Measurements from ENCODE around the gene DEPDC5. TPM values are rescaled to one million over a fixed set of nuclear protein-coding genes. Genes with fewer than 3 reads are reported as not detected.

DEPDC5 gene
- total RNA-seq, 2 donors from 2014 or later = 31.9 to 43.2 TPM

DNA sequence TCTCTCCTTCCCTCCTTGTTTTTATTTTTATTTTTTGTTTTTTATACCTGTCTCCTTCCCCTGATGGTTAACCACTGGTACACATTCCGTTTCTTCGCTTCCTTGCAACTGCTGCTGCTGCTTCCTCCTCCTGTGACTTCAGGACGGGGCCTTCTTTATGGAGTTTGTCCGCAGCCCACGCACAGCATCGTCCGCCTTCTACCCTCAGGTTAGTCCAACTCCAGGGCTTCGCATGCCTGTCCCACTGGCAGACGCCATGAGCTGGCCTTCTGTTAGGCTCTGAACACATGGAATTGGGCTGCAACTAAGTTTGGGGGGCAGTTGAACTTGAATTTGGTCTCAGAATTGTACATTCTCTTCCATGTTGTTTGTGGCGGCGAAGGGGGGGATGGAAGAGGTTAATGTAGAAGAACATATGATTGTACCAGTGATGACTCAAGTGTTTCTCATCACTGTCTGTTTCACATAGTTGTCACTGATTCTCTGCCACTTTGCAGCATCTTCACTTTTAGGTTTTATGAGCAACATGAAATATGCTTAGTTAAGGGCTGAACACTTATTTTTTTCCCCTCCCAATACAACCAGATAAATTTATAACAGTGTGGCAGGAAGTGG, 107.5 kb downstream of the DEPDC5 start:
- no peak overlapping the region for H3K27ac Mint-ChIP-seq
- no peak overlapping the region for H3K4me3 Mint-ChIP-seq

DNA sequence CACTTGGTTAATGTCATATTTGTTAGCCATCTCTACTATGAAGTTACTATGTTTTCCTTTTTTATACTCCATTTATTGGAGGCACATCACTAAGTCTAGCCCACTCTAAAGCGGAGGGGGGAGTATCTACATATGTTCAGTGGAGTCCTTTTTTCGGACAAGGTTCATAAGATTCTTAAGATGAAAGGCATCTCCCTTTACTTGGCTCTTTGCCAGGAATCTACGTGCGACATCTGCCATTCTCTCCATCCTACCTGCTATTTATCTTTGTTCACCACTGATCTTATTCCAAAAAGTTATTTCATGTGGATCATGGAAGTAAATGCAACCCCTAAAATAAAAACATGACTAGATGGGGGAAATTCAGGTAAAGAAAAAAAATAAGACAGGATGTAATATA, 113.1 kb downstream of the DEPDC5 start:
- Histone ChIP-seq H3K9me3 (ENCODE audit: control insufficient read depth, low read length) (no peaks in the 10 kb centered on the region), H3K27ac (ENCODE audit: low read depth, low read length) (no peak overlapping the region), H3K9ac (ENCODE audit: extremely low read depth, low read length, poor library complexity, severe bottlenecking) (no peak overlapping the region), H3K36me3 (ENCODE audit: control insufficient read depth, insufficient read depth, low read length) (peaks cover 11% of the 10 kb centered on the region), H3K27me3 (ENCODE audit: control insufficient read depth, insufficient read depth, low read length, poor library complexity, severe bottlenecking) (no peaks in the 10 kb centered on the region), H3K4me1 (ENCODE audit: control insufficient read depth, insufficient read depth, low read length) (no peaks in the 10 kb centered on the region), H3K4me3 (ENCODE audit: low read length) (no peak overlapping the region)
- Mint-ChIP-seq H3K27me3 (ENCODE audit: insufficient read depth) (no peaks in the 10 kb centered on the region), H3K4me3 (no peak overlapping the region), H3K27ac (no peak overlapping the region), H3K9me3 (no peaks in the 10 kb centered on the region), H3K36me3 (ENCODE audit: low read depth) (peaks cover 29% of the 10 kb centered on the region), H3K4me1 (no peaks in the 10 kb centered on the region)
- WGBS, 2 experiments (ENCODE audit: insufficient coverage in 1 of 2, insufficient read length in 1 of 2) = 97 to 100% methylated on average over 3 to 4 of the region's 4 CpGs
- DNase-seq = no peak
- TF ChIP-seq, protein P1, sequence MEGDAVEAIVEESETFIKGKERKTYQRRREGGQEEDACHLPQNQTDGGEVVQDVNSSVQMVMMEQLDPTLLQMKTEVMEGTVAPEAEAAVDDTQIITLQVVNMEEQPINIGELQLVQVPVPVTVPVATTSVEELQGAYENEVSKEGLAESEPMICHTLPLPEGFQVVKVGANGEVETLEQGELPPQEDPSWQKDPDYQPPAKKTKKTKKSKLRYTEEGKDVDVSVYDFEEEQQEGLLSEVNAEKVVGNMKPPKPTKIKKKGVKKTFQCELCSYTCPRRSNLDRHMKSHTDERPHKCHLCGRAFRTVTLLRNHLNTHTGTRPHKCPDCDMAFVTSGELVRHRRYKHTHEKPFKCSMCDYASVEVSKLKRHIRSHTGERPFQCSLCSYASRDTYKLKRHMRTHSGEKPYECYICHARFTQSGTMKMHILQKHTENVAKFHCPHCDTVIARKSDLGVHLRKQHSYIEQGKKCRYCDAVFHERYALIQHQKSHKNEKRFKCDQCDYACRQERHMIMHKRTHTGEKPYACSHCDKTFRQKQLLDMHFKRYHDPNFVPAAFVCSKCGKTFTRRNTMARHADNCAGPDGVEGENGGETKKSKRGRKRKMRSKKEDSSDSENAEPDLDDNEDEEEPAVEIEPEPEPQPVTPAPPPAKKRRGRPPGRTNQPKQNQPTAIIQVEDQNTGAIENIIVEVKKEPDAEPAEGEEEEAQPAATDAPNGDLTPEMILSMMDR (conservative IDR thresholded peaks at IDR 0.05) = no peak

More for the DNA sequence above, 107.5 kb downstream of the DEPDC5 start:
- TF ChIP-seq, protein P1 (conservative IDR thresholded peaks at IDR 0.05) = no peak
- H3K9ac ChIP-seq (ENCODE audit: extremely low read depth, low read length, poor library complexity, severe bottlenecking) = no peak overlapping the region
- peaks cover 6% of the 10 kb centered on the region for H3K4me1 Mint-ChIP-seq
- no peak for DNase-seq
- H3K4me1 ChIP-seq (ENCODE audit: control insufficient read depth, insufficient read depth, low read length) = no peaks in the 10 kb centered on the region
- peaks cover 18% of the 10 kb centered on the region for H3K36me3 Mint-ChIP-seq (ENCODE audit: low read depth)
- no peaks in the 10 kb centered on the region for H3K27me3 ChIP-seq (ENCODE audit: control insufficient read depth, insufficient read depth, low read length, poor library complexity, severe bottlenecking)
- H3K9me3 Mint-ChIP-seq = no peaks in the 10 kb centered on the region
- no peaks in the 10 kb centered on the region for H3K27me3 Mint-ChIP-seq (ENCODE audit: insufficient read depth)
- H3K4me3 ChIP-seq (ENCODE audit: low read length) = no peak overlapping the region
- no peaks in the 10 kb centered on the region for H3K9me3 ChIP-seq (ENCODE audit: control insufficient read depth, low read length)
- peaks cover 8% of the 10 kb centered on the region for H3K36me3 ChIP-seq (ENCODE audit: control insufficient read depth, insufficient read depth, low read length)
- 97 to 100% methylated on average over 9 to 11 of the region's 11 CpGs for WGBS, 2 experiments (ENCODE audit: insufficient coverage in 1 of 2, insufficient read length in 1 of 2)
- no peak overlapping the region for H3K27ac ChIP-seq (ENCODE audit: low read depth, low read length)

- H3K27ac ChIP-seq (ENCODE audit: low read depth, low read length) = no peak overlapping the region
- Mint-ChIP-seq H3K27me3 (ENCODE audit: insufficient read depth) (no peaks in the 10 kb centered on the region), H3K9me3 (no peaks in the 10 kb centered on the region), H3K36me3 (ENCODE audit: low read depth) (peaks cover 33% of the 10 kb centered on the region), H3K4me3 (no peak overlapping the region), H3K4me1 (no peaks in the 10 kb centered on the region), H3K27ac (no peak overlapping the region)
- H3K27me3 ChIP-seq (ENCODE audit: control insufficient read depth, insufficient read depth, low read length, poor library complexity, severe bottlenecking) = no peaks in the 10 kb centered on the region
- H3K9ac ChIP-seq (ENCODE audit: extremely low read depth, low read length, poor library complexity, severe bottlenecking) = no peak overlapping the region
- WGBS, 2 experiments (ENCODE audit: insufficient coverage in 1 of 2, insufficient read length in 1 of 2) = 92% methylated on average over 3 of the region's 3 CpGs; no CpG with 5 or more reads in 1 of the 2 experiments
- peaks cover 15% of the 10 kb centered on the region for H3K36me3 ChIP-seq (ENCODE audit: control insufficient read depth, insufficient read depth, low read length)
- DNase-seq = no peak
- TF ChIP-seq, protein P1 (conservative IDR thresholded peaks at IDR 0.05) = no peak
- no peaks in the 10 kb centered on the region for H3K4me1 ChIP-seq (ENCODE audit: control insufficient read depth, insufficient read depth, low read length)
- no peak overlapping the region for H3K4me3 ChIP-seq (ENCODE audit: low read length)
- no peaks in the 10 kb centered on the region for H3K9me3 ChIP-seq (ENCODE audit: control insufficient read depth, low read length)
Measured at GRCh38 chr22:31867386-31868153, 113.8 kb downstream of the DEPDC5 start.
